HFF-Myc (cell line): ENCODE measurements around the gene IRAK4.
A peak's percentile ranks its signal among the peaks of the same experiment; 100 is the strongest.

ENCODE experiments used
- DNase-seq: peaks from one replicate; pipeline ENCODE4 v3.0.0-alpha.2; 2011; ENCODE audit warnings: low read depth; ENCODE audit errors: extremely low read depth
- H3K4me3 ChIP-seq: replicated peaks from 2 replicates; pipeline ENCODE4 v1.5.1; 2011; ENCODE audit warnings: low read depth, mild to moderate bottlenecking, control low read depth, low read length
- TF ChIP-seq, protein P1 (sequence below): IDR thresholded peaks from 2 replicates; pipeline ENCODE4 v1.5.1; 2012; ENCODE audit warnings: mild to moderate bottlenecking, low read depth, low read length, control low read depth; ENCODE audit errors: missing control alignments

The IRAK4 gene

DNA sequence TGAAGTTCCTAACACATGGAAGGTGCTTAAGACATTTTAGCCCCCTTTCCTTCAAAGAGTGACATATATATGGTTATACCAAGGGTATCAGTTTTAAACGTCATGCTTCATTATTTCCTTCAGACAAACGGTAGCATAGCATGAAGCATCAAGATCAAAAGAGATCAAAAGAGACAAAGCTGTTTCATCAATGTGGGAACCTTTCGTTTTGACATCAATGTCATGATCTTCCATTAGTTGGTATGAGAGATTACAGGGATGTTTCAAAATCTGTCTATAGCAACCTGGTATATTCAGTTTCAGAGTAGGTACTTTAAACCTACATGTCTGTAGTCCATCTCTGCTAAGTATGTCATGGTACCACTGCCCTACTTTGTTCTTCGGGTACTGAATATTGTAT lies 28.5 kb upstream of the IRAK4 start:
- no peak for DNase-seq
- TF ChIP-seq, protein P1, sequence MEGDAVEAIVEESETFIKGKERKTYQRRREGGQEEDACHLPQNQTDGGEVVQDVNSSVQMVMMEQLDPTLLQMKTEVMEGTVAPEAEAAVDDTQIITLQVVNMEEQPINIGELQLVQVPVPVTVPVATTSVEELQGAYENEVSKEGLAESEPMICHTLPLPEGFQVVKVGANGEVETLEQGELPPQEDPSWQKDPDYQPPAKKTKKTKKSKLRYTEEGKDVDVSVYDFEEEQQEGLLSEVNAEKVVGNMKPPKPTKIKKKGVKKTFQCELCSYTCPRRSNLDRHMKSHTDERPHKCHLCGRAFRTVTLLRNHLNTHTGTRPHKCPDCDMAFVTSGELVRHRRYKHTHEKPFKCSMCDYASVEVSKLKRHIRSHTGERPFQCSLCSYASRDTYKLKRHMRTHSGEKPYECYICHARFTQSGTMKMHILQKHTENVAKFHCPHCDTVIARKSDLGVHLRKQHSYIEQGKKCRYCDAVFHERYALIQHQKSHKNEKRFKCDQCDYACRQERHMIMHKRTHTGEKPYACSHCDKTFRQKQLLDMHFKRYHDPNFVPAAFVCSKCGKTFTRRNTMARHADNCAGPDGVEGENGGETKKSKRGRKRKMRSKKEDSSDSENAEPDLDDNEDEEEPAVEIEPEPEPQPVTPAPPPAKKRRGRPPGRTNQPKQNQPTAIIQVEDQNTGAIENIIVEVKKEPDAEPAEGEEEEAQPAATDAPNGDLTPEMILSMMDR: no peak
- H3K4me3 ChIP-seq: no peak overlapping the region

DNA sequence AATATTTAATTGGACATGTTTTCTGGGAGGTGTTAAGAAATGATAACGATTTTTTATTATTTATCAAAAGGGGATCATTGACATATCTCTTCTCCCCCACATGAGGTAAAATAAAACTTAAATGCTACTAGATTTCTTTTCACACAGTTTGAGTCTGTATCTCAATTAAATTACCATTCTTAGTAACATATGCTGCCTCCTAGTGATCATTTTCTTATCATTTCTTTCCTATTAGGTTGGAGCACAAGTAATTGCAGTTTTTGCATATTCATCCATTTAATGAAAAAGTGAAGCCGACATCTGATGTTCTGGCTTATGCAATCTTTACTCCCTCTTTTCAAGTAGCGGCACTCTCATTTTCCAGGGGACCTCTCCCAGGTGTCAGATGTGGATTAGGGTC lies 25.1 kb upstream of the IRAK4 start:
- TF ChIP-seq, protein P1: no peak
- no peak for DNase-seq
- H3K4me3 ChIP-seq: no peak overlapping the region

DNA sequence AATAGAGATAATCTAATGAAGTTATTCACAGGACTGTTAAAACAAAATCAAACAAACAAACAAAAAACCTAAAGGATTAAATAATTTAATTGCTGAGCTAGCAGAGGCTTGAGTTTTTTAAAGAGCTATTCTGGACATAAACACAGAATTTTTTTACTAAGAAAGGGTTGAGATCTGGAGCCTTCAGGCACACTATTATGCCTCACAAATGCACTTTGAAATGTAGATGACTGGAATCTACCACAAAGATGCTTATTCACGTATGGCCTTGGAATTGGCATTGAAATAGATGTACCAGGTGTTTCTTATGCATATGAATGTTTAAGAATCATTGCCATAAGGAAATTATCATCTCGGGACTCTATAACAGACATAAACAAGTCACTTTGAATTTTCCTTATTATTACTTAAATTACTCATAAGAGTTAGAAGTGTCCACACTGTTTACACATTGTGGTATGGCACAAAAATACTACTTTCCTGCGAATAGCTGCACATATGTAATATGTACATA lies 21.8 kb upstream of the IRAK4 start:
- peak; percentile 9 for DNase-seq
- TF ChIP-seq, protein P1: no peak
- no peak overlapping the region for H3K4me3 ChIP-seq

DNA sequence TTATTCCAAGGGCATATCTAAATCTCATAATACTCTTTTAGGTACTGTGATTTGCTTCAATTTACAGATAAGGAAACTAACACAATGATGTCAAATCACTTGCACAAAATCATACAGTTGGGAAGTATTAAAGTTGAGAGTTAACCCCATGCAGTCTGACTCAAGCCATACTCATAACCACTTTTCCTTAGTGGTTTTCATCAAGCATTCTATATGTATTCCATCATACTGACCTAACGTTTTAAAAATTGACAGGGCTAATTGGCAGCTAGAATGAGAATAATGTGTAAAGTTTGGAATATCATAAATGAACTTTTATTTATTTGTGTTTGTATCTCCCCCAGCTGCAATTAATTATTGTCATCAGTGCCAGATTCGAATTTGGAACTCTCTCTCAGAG lies 21.1 kb upstream of the IRAK4 start:
- peak; percentile 10 for DNase-seq
- H3K4me3 ChIP-seq: no peak overlapping the region
- TF ChIP-seq, protein P1: no peak

DNA sequence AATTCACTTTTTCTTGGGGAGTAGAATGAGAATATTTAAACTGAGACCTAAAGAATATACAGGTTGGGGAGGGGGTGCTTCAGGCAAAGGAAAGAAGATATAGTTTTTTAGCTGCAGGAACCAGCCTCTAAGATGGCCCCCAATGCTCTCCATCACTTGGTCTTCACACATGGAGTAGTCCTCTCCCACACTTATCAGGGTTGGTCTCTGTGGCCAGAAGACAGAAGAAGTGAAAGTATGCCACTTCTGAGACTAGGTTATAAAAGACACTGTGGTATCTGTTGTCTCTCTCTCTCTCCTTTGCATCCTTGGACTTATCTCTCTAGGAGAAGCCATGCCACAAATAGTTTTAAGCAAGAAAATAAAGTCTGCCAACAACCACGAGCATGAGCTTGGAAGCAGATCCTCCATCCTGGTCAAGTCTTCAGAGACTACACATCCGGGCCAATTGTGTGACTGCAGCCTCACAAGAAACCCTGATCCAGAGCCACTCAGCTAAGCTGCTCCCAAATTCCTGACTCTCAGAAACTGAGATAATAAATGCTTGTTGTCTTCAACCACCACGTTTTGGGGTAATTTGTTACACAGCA lies 18.1 kb upstream of the IRAK4 start:
- H3K4me3 ChIP-seq: no peak overlapping the region
- no peak for DNase-seq
- TF ChIP-seq, protein P1: no peak

DNA sequence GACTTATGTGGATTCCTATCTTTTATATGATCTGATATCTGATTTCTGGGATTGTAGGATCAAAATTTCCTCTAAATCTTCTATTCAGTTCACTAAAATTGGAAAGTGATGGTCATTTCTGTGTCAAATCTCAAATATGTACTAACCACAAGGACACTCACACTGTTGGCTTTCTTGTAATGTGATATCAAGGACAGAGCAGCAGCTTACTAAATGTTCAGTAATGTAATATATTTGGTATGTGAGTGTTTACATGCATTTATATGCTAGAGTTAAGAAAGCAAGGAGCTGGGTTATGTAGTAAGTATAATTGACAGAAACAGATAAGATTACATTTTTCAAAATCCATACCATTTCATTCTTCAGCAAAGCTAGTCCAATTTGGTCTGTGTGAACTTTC lies 16.6 kb upstream of the IRAK4 start:
- H3K4me3 ChIP-seq: no peak overlapping the region
- TF ChIP-seq, protein P1: no peak
- DNase-seq: peak; percentile 17

DNA sequence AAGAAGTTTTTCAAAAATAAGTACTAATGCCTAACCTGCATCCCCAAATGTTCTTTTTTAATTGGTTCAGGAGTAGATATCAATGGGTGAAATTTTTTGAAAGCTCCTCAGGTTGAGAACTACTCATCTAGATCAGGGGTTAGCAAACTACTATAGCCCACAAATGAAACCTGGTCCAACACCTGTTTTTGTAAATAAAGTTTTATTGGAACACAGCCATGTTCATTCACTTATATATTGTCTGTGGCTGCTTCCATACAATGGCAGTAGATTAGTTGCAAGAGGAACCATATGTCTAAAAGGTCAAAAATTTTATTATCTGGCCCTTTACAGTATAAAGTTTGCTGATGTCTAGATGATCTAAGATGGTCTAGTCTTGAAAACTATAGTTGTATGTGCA lies 13.9 kb upstream of the IRAK4 start:
- DNase-seq: no peak
- H3K4me3 ChIP-seq: no peak overlapping the region
- TF ChIP-seq, protein P1: no peak
